HFF-Myc (cell line): ENCODE data around the gene ATG16L1.

Experiments
- DNase-seq: peaks from one replicate; pipeline ENCODE4 v3.0.0-alpha.2; 2011; ENCODE audit warnings: low read depth; ENCODE audit errors: extremely low read depth
- H3K4me3 ChIP-seq: replicated peaks from 2 replicates; pipeline ENCODE4 v1.5.1; 2011; ENCODE audit warnings: low read depth, mild to moderate bottlenecking, control low read depth, low read length
- CTCF ChIP-seq: IDR thresholded peaks from 2 replicates; pipeline ENCODE4 v1.5.1; 2012; ENCODE audit warnings: mild to moderate bottlenecking, low read depth, low read length, control low read depth; ENCODE audit errors: missing control alignments

ATG16L1 gene

DNA sequence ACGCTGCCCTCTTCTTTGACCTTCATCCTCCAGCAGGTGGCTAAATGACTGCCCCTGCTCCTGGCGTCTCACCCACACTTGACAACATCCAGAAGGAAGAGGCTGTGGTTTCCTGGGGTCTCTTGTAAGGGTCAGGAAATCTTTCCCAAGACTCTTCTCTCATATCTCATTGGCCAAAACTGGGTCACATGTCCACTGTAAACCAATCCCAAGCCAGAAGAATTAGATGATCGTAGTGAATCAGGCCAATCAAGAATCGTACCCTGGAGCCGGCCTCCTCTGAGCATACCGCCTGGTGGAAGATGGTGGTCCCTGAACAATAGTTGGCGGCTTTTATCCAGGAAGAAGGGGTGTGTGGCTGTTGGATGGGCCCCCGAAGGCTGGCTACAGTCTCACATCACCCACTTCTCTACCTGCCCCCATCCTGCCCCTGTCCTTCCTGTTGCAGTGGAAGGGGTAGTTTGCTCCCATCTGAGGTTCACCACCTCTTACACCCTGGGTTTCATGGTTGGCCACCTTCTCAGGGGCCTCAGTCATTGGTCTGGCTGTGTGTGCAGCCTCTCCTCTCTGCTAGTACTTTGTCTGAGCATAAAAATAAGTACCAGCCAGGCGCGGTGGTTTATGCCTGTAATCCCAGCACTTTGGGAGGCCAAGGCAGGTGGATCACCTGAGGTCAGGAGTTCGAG is 59.9 kb downstream of the ATG16L1 start:
- DNase-seq = no peak
- no peak for TF ChIP-seq CTCF
- H3K4me3 ChIP-seq = no peak overlapping the region

- H3K4me3 ChIP-seq = no peak overlapping the region
- no peak for TF ChIP-seq CTCF
- DNase-seq = no peak
These were observed 61.4 kb downstream of the ATG16L1 start for GRCh38 chr2:233312874-233313273.

DNA sequence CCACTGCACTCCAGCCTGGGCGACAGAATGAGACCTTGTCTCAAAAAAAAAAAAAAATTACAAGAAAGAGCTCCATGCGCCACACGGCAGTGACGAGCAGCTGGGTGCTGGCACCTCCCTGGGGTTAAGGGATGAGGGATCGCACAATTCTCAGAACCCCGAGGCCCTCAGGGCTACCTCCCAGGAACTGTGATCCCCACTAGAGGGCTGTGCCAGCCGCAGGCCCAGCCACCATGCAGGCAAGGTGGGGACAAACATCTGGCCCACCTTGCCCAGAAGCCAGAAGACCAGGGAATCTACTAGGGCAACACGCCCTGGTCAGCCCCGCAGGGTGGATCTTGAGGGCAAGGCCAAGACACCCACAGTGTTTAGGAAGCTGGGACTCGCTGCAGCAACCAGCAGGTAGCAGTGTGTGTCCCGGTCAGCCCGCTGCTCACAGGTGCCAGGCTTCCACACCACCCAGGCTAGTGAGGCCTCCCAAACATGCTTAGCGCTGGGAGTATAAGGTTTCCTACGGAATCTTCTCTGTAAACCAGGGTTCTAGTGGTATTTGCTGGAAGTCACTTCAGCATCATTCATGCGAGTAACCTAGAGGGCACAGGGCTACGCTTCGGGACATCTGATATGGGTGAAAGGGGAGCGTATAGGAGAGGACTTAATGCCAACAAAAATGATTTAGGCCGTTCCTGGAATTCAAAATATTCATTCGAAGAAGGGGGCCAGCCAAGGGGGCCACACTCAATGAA is 62.9 kb downstream of the ATG16L1 start:
- no peak for DNase-seq
- no peak overlapping the region for H3K4me3 ChIP-seq
- no peak for TF ChIP-seq CTCF

GRCh38 chr2:233317196-233317943 is 65.9 kb downstream of the ATG16L1 start:
- TF ChIP-seq CTCF = no peak
- no peak overlapping the region for H3K4me3 ChIP-seq
- no peak for DNase-seq

DNA sequence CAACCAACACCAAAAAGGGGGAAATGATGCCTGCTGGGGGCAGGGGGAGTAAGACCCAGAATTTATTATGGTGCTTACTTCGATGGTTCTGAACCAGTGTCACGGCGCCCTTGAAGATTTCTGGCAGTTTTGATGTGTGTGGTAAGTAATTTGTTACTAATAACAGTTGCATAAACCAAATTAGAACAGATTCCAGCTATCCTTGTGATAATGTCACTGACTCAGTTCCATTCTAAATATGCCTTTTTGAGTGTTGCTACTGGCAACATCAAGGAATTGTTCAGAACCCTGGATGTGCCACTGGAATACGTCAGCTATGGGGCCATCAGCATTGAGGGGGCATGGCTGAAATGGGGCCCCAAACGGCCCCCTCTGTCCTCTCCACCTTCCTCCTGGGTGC is 67.8 kb downstream of the ATG16L1 start:
- no peak overlapping the region for H3K4me3 ChIP-seq
- DNase-seq = no peak
- no peak for TF ChIP-seq CTCF

GRCh38 chr2:233320470-233320869 is 69.0 kb downstream of the ATG16L1 start:
- TF ChIP-seq CTCF = no peak
- no peak for DNase-seq
- H3K4me3 ChIP-seq = no peak overlapping the region
